Endothelial cell of umbilical vein (primary cell): ENCODE data around the gene EEF2K. TPM values are rescaled to one million over a fixed set of nuclear protein-coding genes. Genes with fewer than 3 reads are reported as not detected.

ENCODE experiments used
- BruUV-seq: library from RNA; stranded (reverse); fragments of 400-500 nt; replicated peaks from 2 replicates; lab custom pipeline; 2021; lab: Mats Ljungman, UMichigan
- CTCF ChIA-PET: fragments of 300-600, 350-600 bp; sonication (Branson Sonifier 250); formaldehyde crosslinking; loops from one replicate; lab custom pipeline; 2021; ENCODE audit warnings: antibody characterized with exemption, inconsistent platforms; lab: Charles Lee
- POLR2A ChIA-PET: fragments of 300-600, 350-600 bp; sonication (Branson Sonifier 250); formaldehyde crosslinking; loops from one replicate; lab custom pipeline; 2021; ENCODE audit warnings: antibody characterized with exemption, inconsistent platforms; lab: Charles Lee
- DNase-seq: peaks from one replicate; pipeline ENCODE4 v3.0.0-alpha.2; 2011; ENCODE audit warnings: low read depth, low spot score
- FAIRE-seq: peaks from 2 replicates; lab custom pipeline; 2011; peaks lifted over from hg19 to GRCh38; lab: Jason Lieb, UNC
- H2AFZ ChIP-seq: 2 replicates; pipeline ENCODE4 v1.6.0; 2012; ENCODE audit warnings: low read depth, low read length, control low read depth, inconsistent platforms
- H3K27ac ChIP-seq: 2 replicates; pipeline ENCODE4 v1.5.1; 2011; ENCODE audit warnings: low read depth, mild to moderate bottlenecking, control low read depth, low read length, moderate library complexity; ENCODE audit not compliant: insufficient read depth
- H3K27me3 ChIP-seq, 2 experiments: 2 replicates each; pipeline versions ENCODE4 v1.6.0 to v1.6.1; 2011; ENCODE audit warnings: low read length in 2 of 2, mixed read lengths in 1 of 2; ENCODE audit not compliant: control insufficient read depth in 2 of 2, insufficient read depth in 2 of 2
- H3K36me3 ChIP-seq, 2 experiments: 2 replicates in 1 of 2; 3 replicates in 1 of 2; pipeline ENCODE4 v1.5.1; 2011; ENCODE audit warnings: low read length in 2 of 2, mild to moderate bottlenecking in 1 of 2, moderate library complexity in 1 of 2; ENCODE audit not compliant: control insufficient read depth in 2 of 2, insufficient read depth in 2 of 2; ENCODE audit errors: extremely low read depth in 1 of 2
- H3K4me1 ChIP-seq: 3 replicates; pipeline ENCODE4 v1.5.1; 2011; ENCODE audit warnings: mild to moderate bottlenecking, low read length; ENCODE audit not compliant: control insufficient read depth, insufficient read depth; ENCODE audit errors: extremely low read depth
- H3K4me2 ChIP-seq: 2 replicates; pipeline ENCODE4 v1.6.1; 2011; ENCODE audit warnings: low read length, control low read depth, mixed read lengths; ENCODE audit not compliant: insufficient read depth
- H3K4me3 ChIP-seq, 3 experiments: fragments of 200-600 bp in 1 of 3; sonication (generic), shearing (Covaris generic) in 1 of 3; replicated peaks in 1 of 3; 2 replicates each; pipeline ENCODE4 v1.5.1; 2011 to 2016; ENCODE audit warnings: control low read depth in 3 of 3, low read length in 3 of 3, mild to moderate bottlenecking in 2 of 3, inconsistent platforms in 1 of 3, low read depth in 1 of 3, moderate library complexity in 1 of 3; ENCODE audit not compliant: insufficient read depth in 1 of 3
- H3K79me2 ChIP-seq: 2 replicates; pipeline ENCODE4 v1.6.0; 2012; ENCODE audit warnings: low read length, inconsistent platforms; ENCODE audit not compliant: control insufficient read depth, insufficient read depth
- H3K9ac ChIP-seq: replicated peaks from 2 replicates; pipeline ENCODE3; 2011; ENCODE audit warnings: low read length, control low read depth; ENCODE audit not compliant: insufficient read depth; ENCODE audit errors: extremely low read depth
- H3K9me1 ChIP-seq: replicated peaks from 3 replicates; pipeline ENCODE4 v1.6.0; 2011; ENCODE audit warnings: mild to moderate bottlenecking, low read length; ENCODE audit not compliant: control insufficient read depth, insufficient read depth; ENCODE audit errors: extremely low read depth
- H3K9me3 ChIP-seq: replicated peaks from 2 replicates; pipeline ENCODE4 v1.5.1; 2012; ENCODE audit warnings: low read length, inconsistent platforms; ENCODE audit not compliant: control insufficient read depth, insufficient read depth
- H4K20me1 ChIP-seq: replicated peaks from 2 replicates; pipeline ENCODE3; 2011; ENCODE audit warnings: mild to moderate bottlenecking, low read length; ENCODE audit not compliant: control insufficient read depth, insufficient read depth; ENCODE audit errors: extremely low read depth
- GATA2 ChIP-seq: IDR thresholded peaks from 2 replicates; pipeline ENCODE4 v1.7.0; 2011; ENCODE audit warnings: low read depth, mild to moderate bottlenecking, moderate library complexity, mixed read lengths, low read length; ENCODE audit not compliant: insufficient read length, insufficient read depth
- JUN ChIP-seq: IDR thresholded peaks from 2 replicates; pipeline ENCODE4 v1.6.1; 2011; ENCODE audit warnings: borderline replicate concordance, low read depth; ENCODE audit not compliant: insufficient read length, insufficient read depth
- MYC ChIP-seq: IDR thresholded peaks from one replicate; pipeline ENCODE4 v1.6.1; 2011; ENCODE audit warnings: mild to moderate bottlenecking, low read depth, low read length
- POLR2AphosphoS5 ChIP-seq: IDR thresholded peaks from 2 replicates; pipeline ENCODE4 v1.6.1; 2012; ENCODE audit warnings: low read depth, mild to moderate bottlenecking, control low read depth, low read length, moderate library complexity; ENCODE audit not compliant: insufficient read depth
- dilution Hi-C: fragments of 300-500 bp; cut with MboI; formaldehyde crosslinking; loops from one replicate; pipeline ENCODE4 v1.15.0; 2019; ENCODE audit warnings: low sequenced_read_pairs; ENCODE audit not compliant: extremely low pct_ligation_motif_present
- intact Hi-C: fragments of 100-400 bp; cut with micrococcal nuclease; formaldehyde crosslinking; loops from one replicate; pipeline ENCODE4 v1.10.0; 2022
- polyA plus RNA-seq, 4 experiments: library from polyadenylated mRNA; depleted of rRNA in 3 of 4; stranded (reverse) in 3 of 4; unstranded in 1 of 4; fragments of >200 nt; gene quantifications; 2 replicates each; pipeline versions ENCODE4 v1.2.1 to v1.2.3, GENCODE V29; 2011 to 2012; ENCODE audit warnings: missing spikeins in 1 of 4
- total RNA-seq: library from RNA; stranded (reverse); gene quantifications from 2 replicates; pipeline ENCODE4 v1.2.3, GENCODE V29; 2021
- TF ChIP-seq, protein P1 (sequence below), 2 donors: IDR thresholded peaks; 1 replicate in 1 of 2; 2 replicates in 1 of 2; pipeline ENCODE4 v1.5.1; 2011; ENCODE audit warnings: low read length in 2 of 2, mild to moderate bottlenecking in 2 of 2, moderate library complexity in 2 of 2, control low read depth in 1 of 2, inconsistent platforms in 1 of 2, low read depth in 1 of 2; ENCODE audit not compliant: insufficient read depth in 1 of 2; ENCODE audit errors: extremely low read depth in 1 of 2

Gene EEF2K
- total and polyA plus RNA-seq, 2 donors (not counting 3 experiments of a cell fraction or from before 2014, with no cell fraction given) = 16.0 to 48.6 TPM

DNA sequence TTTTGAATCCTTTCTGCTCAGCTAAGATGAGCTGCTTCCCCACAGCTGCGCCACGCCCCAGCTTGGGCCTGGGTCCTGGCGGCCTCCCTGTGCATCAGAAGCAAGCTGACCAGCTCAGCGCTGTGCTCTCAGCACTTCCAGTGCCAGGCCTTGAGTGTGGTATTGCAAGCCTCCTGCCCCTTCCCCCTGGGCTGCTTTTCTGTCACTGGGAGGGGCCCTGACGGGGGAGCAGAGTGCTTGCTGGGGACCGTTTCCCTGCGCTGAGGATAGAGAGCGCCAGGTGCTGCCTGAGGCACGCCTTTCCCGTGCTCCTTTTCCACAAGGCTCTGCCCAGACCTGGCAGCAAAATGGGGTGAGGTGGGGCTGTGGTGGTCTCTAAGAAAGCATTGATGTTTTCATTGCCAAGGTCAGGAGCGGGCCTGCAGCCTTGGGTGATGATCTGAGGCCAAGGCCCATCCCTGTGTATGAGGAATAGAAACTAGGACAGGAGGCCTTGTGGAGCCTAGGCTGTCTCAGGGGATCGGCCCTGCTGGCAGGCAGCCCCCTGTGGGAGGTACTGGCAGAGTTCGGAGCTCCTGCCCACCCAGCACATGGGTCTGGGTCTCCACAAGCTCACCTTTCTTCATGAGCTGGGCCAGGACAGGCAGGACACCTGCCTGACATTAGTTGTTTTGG lies 120.8 kb downstream of the EEF2K start:
- ChIA-PET CTCF (interaction anchor here (1.1 to 1.2 kb wide), 2 partner anchors 13 to 26 kb away, joined by 3 read pairs; no protein-coding TSS in a partner anchor), POLR2A (no interaction called here)
- Histone ChIP-seq H4K20me1 (no peaks in the 10 kb centered on the region), H3K27me3 (no peaks in the 10 kb centered on the region), H3K4me2 (no peak overlapping the region), H3K9me3 (no peaks in the 10 kb centered on the region), H3K9me1 (no peaks in the 10 kb centered on the region), H3K9ac (no peak overlapping the region), H3K36me3 (peaks cover 5 to 47% of the 10 kb centered on the region in 2 experiments), H3K79me2 (peaks cover 3% of the 10 kb centered on the region), H3K4me1 (no peaks in the 10 kb centered on the region), H3K27ac (no peak overlapping the region), H3K4me3 (no peak overlapping the region), H2AFZ (no peak overlapping the region)
- dilution Hi-C loops = no loop called here
- TF ChIP-seq JUN (no peak), POLR2AphosphoS5 (no peak), GATA2 (no peak)
- TF ChIP-seq, protein P1, sequence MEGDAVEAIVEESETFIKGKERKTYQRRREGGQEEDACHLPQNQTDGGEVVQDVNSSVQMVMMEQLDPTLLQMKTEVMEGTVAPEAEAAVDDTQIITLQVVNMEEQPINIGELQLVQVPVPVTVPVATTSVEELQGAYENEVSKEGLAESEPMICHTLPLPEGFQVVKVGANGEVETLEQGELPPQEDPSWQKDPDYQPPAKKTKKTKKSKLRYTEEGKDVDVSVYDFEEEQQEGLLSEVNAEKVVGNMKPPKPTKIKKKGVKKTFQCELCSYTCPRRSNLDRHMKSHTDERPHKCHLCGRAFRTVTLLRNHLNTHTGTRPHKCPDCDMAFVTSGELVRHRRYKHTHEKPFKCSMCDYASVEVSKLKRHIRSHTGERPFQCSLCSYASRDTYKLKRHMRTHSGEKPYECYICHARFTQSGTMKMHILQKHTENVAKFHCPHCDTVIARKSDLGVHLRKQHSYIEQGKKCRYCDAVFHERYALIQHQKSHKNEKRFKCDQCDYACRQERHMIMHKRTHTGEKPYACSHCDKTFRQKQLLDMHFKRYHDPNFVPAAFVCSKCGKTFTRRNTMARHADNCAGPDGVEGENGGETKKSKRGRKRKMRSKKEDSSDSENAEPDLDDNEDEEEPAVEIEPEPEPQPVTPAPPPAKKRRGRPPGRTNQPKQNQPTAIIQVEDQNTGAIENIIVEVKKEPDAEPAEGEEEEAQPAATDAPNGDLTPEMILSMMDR (IDR thresholded peaks at IDR 0.05; ENCODE audit: extremely low read depth in 1 of 2, insufficient read depth in 1 of 2, low read depth in 1 of 2, low read length in 2 of 2) = no peak
- DNase-seq = no peak
- FAIRE-seq = no peak
- intact Hi-C loops = loop anchor here (10.0 kb wide), 1 partner anchor 348 kb away; no protein-coding TSS in a partner anchor
- no TSS peak for BruUV-seq

DNA sequence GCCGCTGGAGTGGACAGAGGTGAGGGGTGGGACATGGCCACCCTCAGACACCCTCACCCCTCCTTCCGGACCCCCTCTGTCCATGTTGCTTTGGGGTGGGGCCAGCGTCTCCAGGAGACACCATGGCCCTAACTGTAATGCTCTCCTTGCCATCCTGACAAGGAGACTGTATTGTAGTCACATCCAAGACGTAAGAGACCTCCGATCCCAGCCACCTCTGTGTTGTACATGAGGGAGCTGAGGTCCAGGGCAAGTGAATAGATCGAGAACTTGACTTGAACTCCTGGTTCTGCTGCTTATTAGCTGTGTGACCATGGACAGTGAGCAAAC lies 121.3 kb downstream of the EEF2K start:
- Histone ChIP-seq H3K27ac (no peak overlapping the region), H3K9me3 (no peaks in the 10 kb centered on the region), H4K20me1 (no peaks in the 10 kb centered on the region), H2AFZ (no peak overlapping the region), H3K27me3 (no peaks in the 10 kb centered on the region), H3K4me3 (no peak overlapping the region), H3K79me2 (no peaks in the 10 kb centered on the region), H3K9ac (no peak overlapping the region), H3K36me3 (peaks cover 8 to 46% of the 10 kb centered on the region in 2 experiments), H3K9me1 (no peaks in the 10 kb centered on the region), H3K4me1 (no peaks in the 10 kb centered on the region), H3K4me2 (no peak overlapping the region)
- no peak for DNase-seq
- intact Hi-C loops = loop anchor here (10.0 kb wide), 1 partner anchor 347 kb away; no protein-coding TSS in a partner anchor
- no TSS peak for BruUV-seq
- no peak for FAIRE-seq
- CTCF ChIA-PET = interaction anchor here (1.2 kb wide), 1 partner anchor 27 kb away, joined by 3 read pairs; no protein-coding TSS in a partner anchor
- TF ChIP-seq MYC = no peak
- dilution Hi-C loops = no loop called here
- POLR2A ChIA-PET = no interaction called here
